GM23338 (cell line): ENCODE measurements around the gene USP21. TPM values are rescaled to one million over a fixed set of nuclear protein-coding genes. Genes with fewer than 3 reads are reported as not detected.

ENCODE experiments used
- ATAC-seq: fragments of 200-7000 bp; cut with Tn5 transposase; 3 replicates; pipeline ENCODE4 v1.9.1; 2020
- DNase-seq: peaks from one replicate; pipeline ENCODE4 v3.0.0-alpha.2; 2015; ENCODE audit warnings: low spot score
- H2AFZ ChIP-seq: fragments of 200-600 bp; sonication (generic); 2 replicates; pipeline ENCODE4 v1.8.0; 2016; ENCODE audit warnings: antibody characterized with exemption, mild to moderate bottlenecking, moderate library complexity
- H3F3A ChIP-seq: fragments of 200-600 bp; sonication (generic); replicated peaks from 2 replicates; pipeline ENCODE4 v1.8.0; 2017; ENCODE audit warnings: antibody characterized with exemption, mixed run types, low read depth
- H3K27ac ChIP-seq: fragments of 200-600 bp; sonication (generic); 2 replicates; pipeline ENCODE4 v1.6.1; 2016; ENCODE audit warnings: low read depth
- H3K27me3 ChIP-seq: fragments of 200-600 bp; sonication (generic); 2 replicates; pipeline ENCODE4 v1.8.0; 2016; ENCODE audit warnings: mild to moderate bottlenecking, mixed run types, moderate library complexity; ENCODE audit not compliant: insufficient read depth
- H3K36me3 ChIP-seq: fragments of 200-600 bp; sonication (generic); 2 replicates; pipeline ENCODE4 v1.8.0; 2016; ENCODE audit warnings: mild to moderate bottlenecking; ENCODE audit not compliant: insufficient read depth
- H3K4me1 ChIP-seq: fragments of 200-600 bp; sonication (generic); 2 replicates; pipeline ENCODE4 v1.8.0; 2016; ENCODE audit warnings: mild to moderate bottlenecking, moderate library complexity; ENCODE audit not compliant: insufficient read depth
- H3K4me2 ChIP-seq: fragments of 200-600 bp; sonication (generic); 2 replicates; pipeline ENCODE4 v1.7.1; 2017; ENCODE audit warnings: mixed run types
- H3K4me3 ChIP-seq: fragments of 200-600 bp; sonication (generic); 2 replicates; pipeline ENCODE4 v1.6.1; 2016; ENCODE audit warnings: mixed run types
- H3K79me2 ChIP-seq: fragments of 200-600 bp; sonication (generic); replicated peaks from 2 replicates; pipeline ENCODE4 v1.8.0; 2017; ENCODE audit warnings: mild to moderate bottlenecking; ENCODE audit not compliant: insufficient read depth
- H3K9me2 ChIP-seq: fragments of 200-600 bp; sonication (generic); 2 replicates; pipeline ENCODE4 v1.8.0; 2017; ENCODE audit not compliant: insufficient read depth
- H4K20me1 ChIP-seq: fragments of 200-600 bp; sonication (generic); replicated peaks from 2 replicates; pipeline ENCODE4 v1.8.0; 2017; ENCODE audit warnings: mild to moderate bottlenecking; ENCODE audit not compliant: insufficient read depth
- H3K27ac Mint-ChIP-seq: 2 replicates; pipeline ENCODE4 v1.8.0; 2020; ENCODE audit warnings: inconsistent platforms, mild to moderate bottlenecking, moderate library complexity, mixed read lengths
- H3K27me3 Mint-ChIP-seq: 3 replicates; pipeline ENCODE4 v1.8.0; 2022; ENCODE audit warnings: low read depth, mild to moderate bottlenecking, moderate library complexity, mixed read lengths, inconsistent platforms; ENCODE audit not compliant: insufficient read depth, poor library complexity
- H3K36me3 Mint-ChIP-seq: 3 replicates; pipeline ENCODE4 v1.8.0; 2021; ENCODE audit warnings: low read depth, mild to moderate bottlenecking, inconsistent platforms, moderate library complexity, mixed read lengths
- H3K4me1 Mint-ChIP-seq: 3 replicates; pipeline ENCODE4 v1.8.0; 2020; ENCODE audit warnings: mild to moderate bottlenecking, inconsistent platforms, mixed read lengths
- H3K4me3 Mint-ChIP-seq: 3 replicates; pipeline ENCODE4 v1.8.0; 2021; ENCODE audit warnings: moderate library complexity, mild to moderate bottlenecking, inconsistent platforms, mixed read lengths
- H3K9me3 Mint-ChIP-seq: 3 replicates; pipeline ENCODE4 v1.8.0; 2020; ENCODE audit warnings: moderate library complexity, mild to moderate bottlenecking, inconsistent platforms, mixed read lengths
- CREB1 ChIP-seq: fragments of 250-450 bp; sonication (Bioruptor Pico); IDR thresholded peaks from 2 replicates; pipeline ENCODE4 v1.5.0; 2020; ENCODE audit warnings: low read depth, mild to moderate bottlenecking, moderate library complexity
- EZH2 ChIP-seq: fragments of 200-600 bp; sonication (generic); IDR thresholded peaks from one replicate; pipeline ENCODE4 v1.8.0; 2017; ENCODE audit warnings: antibody characterized with exemption, mild to moderate bottlenecking, low read depth; ENCODE audit not compliant: unreplicated experiment
- JUNB ChIP-seq: IDR thresholded peaks from one replicate; pipeline ENCODE4 v1.6.1; 2016; ENCODE audit warnings: antibody characterized with exemption; ENCODE audit not compliant: unreplicated experiment
- POLR2AphosphoS5 ChIP-seq: IDR thresholded peaks from 2 replicates; pipeline ENCODE4 v1.6.1; 2016; ENCODE audit warnings: antibody characterized with exemption, low read depth
- REST ChIP-seq: IDR thresholded peaks from one replicate; pipeline ENCODE4 v1.6.1; 2018; ENCODE audit warnings: antibody characterized with exemption; ENCODE audit not compliant: unreplicated experiment
- ZNF462 ChIP-seq: fragments of 250-450 bp; sonication (Bioruptor Pico); IDR thresholded peaks from 2 replicates; pipeline ENCODE4 v1.5.0; 2020; ENCODE audit warnings: mild to moderate bottlenecking, moderate library complexity
- polyA plus RNA-seq: library from polyadenylated mRNA; unstranded; fragments of >200 nt; fragmentation: Nextera tagmentation; extraction: Ambion mirVana; gene quantifications from 2 replicates; pipeline ENCODE4 v1.2.1, GENCODE V29; 2016
- total RNA-seq: library from RNA; depleted of rRNA; stranded (reverse); fragments of >200 nt; shearing (Covaris generic); gene quantifications from 2 replicates; pipeline ENCODE4 v1.2.3, GENCODE V29; 2014

The USP21 gene
- total and polyA plus RNA-seq, 2 experiments from 2014 or later, result 17.9 to 25.6 TPM

- Histone ChIP-seq H2AFZ (no peak overlapping the region), H3K4me1 (peaks cover 13% of the 10 kb centered on the region), H3K4me2 (no peak overlapping the region), H3K27me3 (no peaks in the 10 kb centered on the region), H3K4me3 (no peak overlapping the region), H3K79me2 (peaks cover 14% of the 10 kb centered on the region; the same call in 1 of the 2 replicates), H3K27ac (no peak overlapping the region), H3K9me2 (no peaks in the 10 kb centered on the region), H3K36me3 (no peaks in the 10 kb centered on the region; the same call in none of the 2 replicates), H4K20me1 (no peaks in the 10 kb centered on the region), H3F3A (peaks cover 27% of the 10 kb centered on the region)
- no peak for DNase-seq
- peaks cover 25% of the 10 kb centered on the region for H3K4me1 Mint-ChIP-seq
- TF ChIP-seq EZH2, result no peak
- TF ChIP-seq REST, result no peak
- no peak for TF ChIP-seq POLR2AphosphoS5
- no peak for TF ChIP-seq JUNB
- TF ChIP-seq CREB1 (CRISPR knock-in tag), result no peak
- no peak for TF ChIP-seq ZNF462
- no peak for ATAC-seq
- H3K27ac Mint-ChIP-seq, result no peak overlapping the region
- peaks cover 35% of the 10 kb centered on the region for H3K36me3 Mint-ChIP-seq
- peaks cover 17% of the 10 kb centered on the region for H3K27me3 Mint-ChIP-seq
- H3K4me3 Mint-ChIP-seq, result peak overlapping the region; percentile 84; the same call in 1 of the 3 replicates
- H3K9me3 Mint-ChIP-seq, result no peaks in the 10 kb centered on the region
Observed at GRCh38 chr1:161157867-161158266, 1.4 kb upstream of the USP21 start.
